ES-I3 (cell line): ENCODE data around the gene ITPKC.

ENCODE experiments used
- H3K36me3 ChIP-seq: 2 replicates; pipeline ENCODE4 v1.6.1; 2013; ENCODE audit warnings: mild to moderate bottlenecking, low read length, control low read depth, moderate library complexity; ENCODE audit not compliant: insufficient read depth
- H3K4me1 ChIP-seq: 2 replicates; pipeline ENCODE4 v1.6.1; 2013; ENCODE audit warnings: mild to moderate bottlenecking, control low read depth, low read length; ENCODE audit not compliant: insufficient read depth
- H3K9ac ChIP-seq: 2 replicates; pipeline ENCODE4 v1.6.1; 2013; ENCODE audit warnings: low read depth, mild to moderate bottlenecking, low read length, moderate library complexity
- H3K9me3 ChIP-seq: 2 replicates; pipeline ENCODE4 v1.6.1; 2013; ENCODE audit warnings: mild to moderate bottlenecking, low read length, moderate library complexity; ENCODE audit not compliant: control insufficient read depth, insufficient read depth

ITPKC gene

DNA sequence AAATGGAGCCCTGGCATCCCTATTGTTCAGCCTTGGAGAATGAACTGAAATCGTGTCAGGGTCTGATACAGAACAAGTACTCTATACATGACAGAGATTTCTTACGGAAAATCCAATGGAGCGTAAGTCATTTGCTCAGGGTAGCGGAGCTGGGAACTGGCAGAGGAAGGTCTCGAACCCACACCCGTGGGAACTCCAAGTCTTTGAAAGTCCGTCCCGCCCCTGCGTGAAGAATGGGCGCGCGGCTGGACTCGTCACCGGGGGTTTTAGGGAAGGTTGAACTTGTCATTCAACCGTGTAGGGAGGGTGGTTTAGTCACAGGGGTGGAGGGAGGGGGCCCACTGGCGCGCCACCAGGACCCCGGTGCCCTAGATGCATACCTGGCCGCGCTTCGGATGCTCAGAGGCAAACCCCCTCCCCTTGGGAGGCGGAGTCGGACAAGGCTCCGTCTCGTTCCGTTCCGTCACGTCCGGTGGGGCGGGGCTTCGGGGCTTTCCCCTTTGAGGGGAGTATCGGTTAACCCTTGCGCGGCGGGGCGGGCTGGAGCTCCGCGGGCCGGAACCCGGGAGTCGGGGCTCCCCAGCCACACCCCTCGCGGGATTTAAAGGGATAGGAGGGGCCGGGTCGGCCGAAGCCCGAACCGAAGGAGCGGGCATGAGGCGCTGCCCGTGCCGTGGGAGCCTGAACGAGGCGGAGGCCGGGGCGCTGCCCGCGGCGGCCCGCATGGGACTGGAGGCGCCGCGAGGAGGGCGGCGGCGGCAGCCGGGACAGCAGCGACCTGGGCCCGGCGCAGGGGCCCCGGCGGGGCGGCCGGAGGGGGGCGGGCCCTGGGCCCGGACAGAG is at the start of gene ITPKC, which contains the start of gene COQ8B:
Gene ITPKC (plus strand): TSS at position 631 of the 843 bp plus-strand sequence. CDS start 24 bp downstream, at position 655.
Gene COQ8B (minus strand): TSS at position 405 of the 843 bp plus-strand sequence. CDS start 2,254 bp downstream, outside the sequence.
- H3K4me1 ChIP-seq, result no peaks in the 10 kb centered on the region; the same call in 1 of the 2 replicates
- 0 out of 2 replicates have a peak, but pooled peaks cover 4% of the 10 kb centered on the region for H3K36me3 ChIP-seq
- peak within 1 kb of the TSS; percentile 94 for H3K9ac ChIP-seq
- H3K9me3 ChIP-seq, result no peaks in the 10 kb centered on the region

GRCh38 chr19:40667602-40668001 is 49.3 kb upstream of the ITPKC start:
- Histone ChIP-seq H3K4me1 (no peaks in the 10 kb centered on the region; the same call in 1 of the 2 replicates), H3K9ac (no peak overlapping the region), H3K9me3 (no peaks in the 10 kb centered on the region), H3K36me3 (no peaks in the 10 kb centered on the region; the same call in 1 of the 2 replicates)

GRCh38 chr19:40668991-40669614 is 47.8 kb upstream of the ITPKC start:
- no peaks in the 10 kb centered on the region; the same call in 1 of the 2 replicates for H3K4me1 ChIP-seq
- no peaks in the 10 kb centered on the region; the same call in 1 of the 2 replicates for H3K36me3 ChIP-seq
- H3K9me3 ChIP-seq, result no peaks in the 10 kb centered on the region
- H3K9ac ChIP-seq, result no peak overlapping the region

DNA sequence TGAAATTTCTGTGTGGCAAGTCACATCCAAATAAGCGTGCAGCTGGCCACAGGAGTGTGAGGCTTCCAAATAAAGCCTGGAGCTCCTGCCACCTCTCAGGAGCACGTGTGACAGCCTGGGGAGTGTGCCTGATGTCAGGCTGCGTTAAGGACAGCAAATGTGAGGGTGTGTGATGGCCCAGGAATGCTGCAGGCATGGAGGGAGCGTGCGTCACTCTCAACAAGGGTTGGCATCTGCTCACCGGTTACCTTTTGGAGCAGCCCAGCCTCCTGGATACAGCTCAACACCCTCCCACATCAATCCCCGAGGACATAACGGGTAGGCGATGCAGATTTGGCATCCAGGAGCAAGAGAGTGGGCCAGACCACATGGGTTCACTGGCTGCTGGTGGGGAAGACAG is 45.5 kb upstream of the ITPKC start:
- no peaks in the 10 kb centered on the region; the same call in 1 of the 2 replicates for H3K36me3 ChIP-seq
- no peaks in the 10 kb centered on the region for H3K9me3 ChIP-seq
- no peaks in the 10 kb centered on the region for H3K4me1 ChIP-seq
- no peak overlapping the region for H3K9ac ChIP-seq

GRCh38 chr19:40672038-40672437 is 44.9 kb upstream of the ITPKC start:
- H3K36me3 ChIP-seq, result no peaks in the 10 kb centered on the region; the same call in 1 of the 2 replicates
- no peaks in the 10 kb centered on the region for H3K9me3 ChIP-seq
- H3K4me1 ChIP-seq, result no peaks in the 10 kb centered on the region
- no peak overlapping the region for H3K9ac ChIP-seq

DNA sequence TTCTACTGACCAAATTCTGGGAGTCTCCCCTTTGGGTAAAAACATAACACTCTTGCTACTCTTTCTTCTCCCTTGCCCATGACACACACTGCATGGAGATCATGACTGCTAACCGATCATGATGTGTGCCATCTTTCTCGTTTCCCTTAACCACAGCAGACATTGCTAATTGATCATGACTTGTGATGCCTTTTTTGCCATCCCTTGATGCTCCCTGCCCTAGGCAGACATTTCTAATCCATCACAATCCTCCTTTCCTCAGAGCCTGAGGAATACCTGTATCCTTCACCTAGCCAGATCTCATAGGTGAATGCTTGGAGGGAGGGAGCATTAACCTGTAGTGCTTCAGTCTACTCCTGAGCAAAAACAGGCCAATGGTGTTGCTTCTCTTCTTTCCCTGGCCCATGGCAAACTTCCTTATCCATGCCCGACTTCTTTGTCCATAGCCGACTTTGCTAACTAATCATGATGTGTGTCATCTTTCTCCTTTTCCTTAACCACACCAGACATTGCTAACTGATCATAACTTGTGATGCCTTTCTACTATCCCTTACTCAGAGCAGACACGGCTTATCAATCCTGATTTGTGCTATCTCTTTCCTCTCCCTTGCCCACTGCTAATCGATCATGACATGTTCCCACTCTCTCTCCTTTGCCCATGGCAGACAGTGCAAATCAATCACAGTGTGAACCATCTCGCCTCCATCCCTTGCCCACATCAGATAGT is 44.2 kb upstream of the ITPKC start:
- Histone ChIP-seq H3K4me1 (no peaks in the 10 kb centered on the region), H3K9ac (no peak overlapping the region), H3K36me3 (no peaks in the 10 kb centered on the region; the same call in 1 of the 2 replicates)

DNA sequence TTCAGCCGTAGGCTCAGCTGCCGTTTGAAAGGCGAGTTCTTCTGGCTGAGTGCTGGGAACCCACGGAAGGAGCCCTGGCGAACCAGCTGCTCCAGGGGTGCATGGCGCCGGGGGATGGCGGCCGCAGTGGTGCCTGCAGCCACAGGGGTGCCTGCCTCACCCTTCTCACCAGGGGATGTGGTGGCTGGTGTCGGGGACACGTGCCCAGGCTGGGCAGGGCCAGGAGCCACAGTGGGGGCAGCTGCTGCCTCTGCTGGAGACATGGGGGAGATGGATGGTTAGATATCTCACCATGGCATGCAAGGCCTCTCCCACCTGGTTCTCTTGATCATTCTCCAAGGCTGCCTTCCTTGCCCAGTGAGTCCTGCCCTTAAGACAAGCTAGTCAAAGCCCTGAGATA is 43.5 kb upstream of the ITPKC start:
- Histone ChIP-seq H3K4me1 (no peaks in the 10 kb centered on the region), H3K36me3 (no peaks in the 10 kb centered on the region; the same call in 1 of the 2 replicates), H3K9me3 (no peaks in the 10 kb centered on the region), H3K9ac (no peak overlapping the region)

More for the DNA sequence above, 44.2 kb upstream of the ITPKC start:
- no peaks in the 10 kb centered on the region for H3K9me3 ChIP-seq

DNA sequence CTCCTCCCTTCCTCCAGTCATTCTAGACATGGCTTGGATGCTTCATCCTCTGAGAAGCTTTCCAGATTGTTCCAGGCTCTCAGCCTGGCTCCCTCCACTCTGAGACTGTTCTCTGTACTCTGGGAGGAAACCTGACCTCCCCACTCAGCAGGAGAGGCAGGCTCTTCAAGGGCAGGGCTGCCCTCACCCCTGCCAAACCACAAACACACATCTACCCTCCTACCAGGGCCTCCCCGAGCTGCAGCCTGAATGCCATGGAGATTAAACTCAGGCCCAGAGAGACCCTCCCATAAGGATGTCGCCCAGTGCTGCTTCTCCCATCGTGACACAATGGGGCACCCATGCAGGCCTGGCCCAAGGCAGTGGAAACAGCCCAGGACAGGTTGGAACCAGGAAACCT is 42.6 kb upstream of the ITPKC start:
- no peaks in the 10 kb centered on the region; the same call in 1 of the 2 replicates for H3K36me3 ChIP-seq
- H3K9ac ChIP-seq, result no peak overlapping the region
- H3K9me3 ChIP-seq, result no peaks in the 10 kb centered on the region
- H3K4me1 ChIP-seq, result no peaks in the 10 kb centered on the region

- H3K9me3 ChIP-seq, result no peaks in the 10 kb centered on the region
- H3K36me3 ChIP-seq, result no peaks in the 10 kb centered on the region; the same call in 1 of the 2 replicates
- no peak overlapping the region for H3K9ac ChIP-seq
- no peaks in the 10 kb centered on the region for H3K4me1 ChIP-seq
These were observed 39.8 kb upstream of the ITPKC start for GRCh38 chr19:40677156-40677555.

GRCh38 chr19:40681039-40681438 is 35.9 kb upstream of the ITPKC start:
- no peaks in the 10 kb centered on the region for H3K4me1 ChIP-seq

DNA sequence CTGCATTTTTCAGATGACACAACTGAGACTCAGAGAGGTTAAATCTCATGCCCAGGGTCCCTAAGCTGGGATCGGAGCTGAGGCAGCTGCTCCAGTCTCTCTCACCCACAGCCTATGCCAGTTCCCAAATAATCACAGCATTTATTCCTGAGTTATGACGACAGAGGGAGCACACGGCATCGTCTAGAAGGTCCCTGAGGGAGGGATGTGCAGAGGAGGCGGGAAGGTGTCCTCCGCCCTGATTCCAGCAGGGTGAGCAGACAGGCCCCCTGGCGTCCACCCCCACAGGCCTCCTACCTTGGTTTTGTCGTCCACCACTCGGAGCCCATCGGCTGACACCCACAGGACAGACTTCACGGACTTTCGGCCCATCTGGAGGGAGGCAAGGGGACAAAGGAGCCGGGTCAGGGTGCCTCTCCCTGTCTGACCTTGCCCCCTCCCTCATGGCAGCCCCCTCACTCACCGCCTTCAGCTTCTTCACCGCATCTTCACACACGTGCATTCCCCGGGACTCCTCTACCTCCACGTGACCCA is 34.4 kb upstream of the ITPKC start:
- H3K4me1 ChIP-seq, result no peaks in the 10 kb centered on the region
- no peaks in the 10 kb centered on the region; the same call in 1 of the 2 replicates for H3K36me3 ChIP-seq
- H3K9me3 ChIP-seq, result no peaks in the 10 kb centered on the region
- no peak overlapping the region for H3K9ac ChIP-seq

More at GRCh38 chr19:40681039-40681438, 35.9 kb upstream of the ITPKC start:
- H3K9me3 ChIP-seq, result no peaks in the 10 kb centered on the region
- no peaks in the 10 kb centered on the region; the same call in 1 of the 2 replicates for H3K36me3 ChIP-seq
- no peak overlapping the region for H3K9ac ChIP-seq

GRCh38 chr19:40683437-40683836 is 33.5 kb upstream of the ITPKC start:
- no peaks in the 10 kb centered on the region for H3K9me3 ChIP-seq
- no peaks in the 10 kb centered on the region for H3K4me1 ChIP-seq
- H3K9ac ChIP-seq, result no peak overlapping the region
- H3K36me3 ChIP-seq, result no peaks in the 10 kb centered on the region; the same call in 1 of the 2 replicates

DNA sequence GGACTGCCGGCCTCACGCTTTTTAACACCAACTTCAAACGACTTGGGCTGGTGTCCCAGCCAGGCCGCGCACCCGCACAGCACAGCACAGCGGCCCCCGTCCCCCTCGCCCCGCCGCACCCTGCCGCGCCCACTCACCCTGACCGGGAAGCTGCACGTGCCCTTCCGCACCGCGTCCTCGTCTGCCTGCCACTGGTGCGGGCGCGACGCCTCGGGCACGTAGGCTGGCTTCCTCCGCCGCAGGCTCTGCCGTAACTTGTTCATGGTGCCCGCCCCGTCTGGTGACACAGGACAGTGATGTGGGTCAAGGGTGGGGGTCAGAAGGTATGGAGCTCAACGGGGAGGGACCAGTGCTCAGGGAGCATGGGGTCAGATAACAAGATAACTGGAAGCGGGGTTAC is 32.6 kb upstream of the ITPKC start:
- Histone ChIP-seq H3K4me1 (peaks cover 4% of the 10 kb centered on the region; the same call in 1 of the 2 replicates), H3K9me3 (no peaks in the 10 kb centered on the region), H3K9ac (no peak overlapping the region), H3K36me3 (no peaks in the 10 kb centered on the region; the same call in 1 of the 2 replicates)
